Activated T-cell treated with anti-CD3 and anti-CD28 coated beads, Interleukin-2, amount 50 U/mL, for 24 hours (primary cell): ENCODE measurements around the gene GMDS.

Source experiments
- DNase-seq: peaks from one replicate; pipeline ENCODE4 v3.0.0-alpha.2; 2020
- H3K27ac Mint-ChIP-seq: 2 replicates; pipeline ENCODE4 v1.8.0; 2020; ENCODE audit warnings: mild to moderate bottlenecking, mixed read lengths
- H3K27me3 Mint-ChIP-seq: 2 replicates; pipeline ENCODE4 v1.8.0; 2020; ENCODE audit warnings: mixed read lengths
- H3K36me3 Mint-ChIP-seq: 2 replicates; pipeline ENCODE4 v1.8.0; 2020; ENCODE audit warnings: low read depth, mixed read lengths
- H3K4me1 Mint-ChIP-seq: 2 replicates; pipeline ENCODE4 v1.8.0; 2020; ENCODE audit warnings: low read depth, mixed read lengths
- H3K4me3 Mint-ChIP-seq: 2 replicates; pipeline ENCODE4 v1.8.0; 2020; ENCODE audit warnings: mild to moderate bottlenecking, moderate library complexity, mixed read lengths
- H3K9me3 Mint-ChIP-seq: 2 replicates; pipeline ENCODE4 v1.8.0; 2020; ENCODE audit warnings: mixed read lengths

The GMDS gene

GRCh38 chr6:2132916-2133315 lies 112.5 kb downstream of the GMDS start:
- Mint-ChIP-seq H3K36me3 (no peaks in the 10 kb centered on the region), H3K4me3 (no peak overlapping the region), H3K27ac (no peak overlapping the region), H3K9me3 (no peaks in the 10 kb centered on the region), H3K4me1 (peaks cover 38% of the 10 kb centered on the region), H3K27me3 (no peaks in the 10 kb centered on the region)
- DNase-seq = no peak

- no peaks in the 10 kb centered on the region for H3K9me3 Mint-ChIP-seq
- H3K27ac Mint-ChIP-seq = no peak overlapping the region
- peaks cover 43% of the 10 kb centered on the region for H3K4me1 Mint-ChIP-seq
- H3K36me3 Mint-ChIP-seq = no peaks in the 10 kb centered on the region
- DNase-seq = no peak
- no peaks in the 10 kb centered on the region for H3K27me3 Mint-ChIP-seq
- no peak overlapping the region for H3K4me3 Mint-ChIP-seq
Observed at GRCh38 chr6:2132416-2132815, 113.0 kb downstream of the GMDS start.

GRCh38 chr6:2129182-2129621 lies 116.2 kb downstream of the GMDS start:
- Mint-ChIP-seq H3K36me3 (peaks cover 7% of the 10 kb centered on the region), H3K9me3 (no peaks in the 10 kb centered on the region), H3K27me3 (no peaks in the 10 kb centered on the region), H3K27ac (peak overlapping the region; percentile 53), H3K4me1 (peaks cover 47% of the 10 kb centered on the region), H3K4me3 (no peak overlapping the region)
- no peak for DNase-seq

GRCh38 chr6:2127484-2127911 lies 117.9 kb downstream of the GMDS start:
- Mint-ChIP-seq H3K4me1 (peaks cover 44% of the 10 kb centered on the region), H3K27me3 (no peaks in the 10 kb centered on the region), H3K36me3 (peaks cover 12% of the 10 kb centered on the region), H3K4me3 (peak overlapping the region; percentile 29), H3K9me3 (no peaks in the 10 kb centered on the region), H3K27ac (peak overlapping the region; percentile 86)
- DNase-seq = peak; percentile 73

- peaks cover 40% of the 10 kb centered on the region for H3K4me1 Mint-ChIP-seq
- H3K9me3 Mint-ChIP-seq = no peaks in the 10 kb centered on the region
- H3K27me3 Mint-ChIP-seq = no peaks in the 10 kb centered on the region
- H3K27ac Mint-ChIP-seq = no peak overlapping the region
- H3K36me3 Mint-ChIP-seq = peaks cover 17% of the 10 kb centered on the region
- H3K4me3 Mint-ChIP-seq = no peak overlapping the region
- no peak for DNase-seq
Observed at GRCh38 chr6:2126351-2126750, 119.1 kb downstream of the GMDS start.

- Mint-ChIP-seq H3K27me3 (no peaks in the 10 kb centered on the region), H3K36me3 (peaks cover 25% of the 10 kb centered on the region), H3K27ac (no peak overlapping the region), H3K4me3 (no peak overlapping the region), H3K4me1 (peaks cover 38% of the 10 kb centered on the region), H3K9me3 (no peaks in the 10 kb centered on the region)
- no peak for DNase-seq
Observed at GRCh38 chr6:2125158-2125557, 120.2 kb downstream of the GMDS start.

GRCh38 chr6:2124260-2124709 lies 121.1 kb downstream of the GMDS start:
- Mint-ChIP-seq H3K4me1 (peaks cover 30% of the 10 kb centered on the region), H3K27me3 (no peaks in the 10 kb centered on the region), H3K9me3 (no peaks in the 10 kb centered on the region), H3K27ac (no peak overlapping the region), H3K36me3 (peaks cover 25% of the 10 kb centered on the region), H3K4me3 (no peak overlapping the region)
- no peak for DNase-seq

- Mint-ChIP-seq H3K27me3 (no peaks in the 10 kb centered on the region), H3K27ac (no peak overlapping the region), H3K9me3 (no peaks in the 10 kb centered on the region), H3K4me3 (no peak overlapping the region), H3K4me1 (no peaks in the 10 kb centered on the region), H3K36me3 (peaks cover 29% of the 10 kb centered on the region)
- DNase-seq = no peak
Observed at GRCh38 chr6:2120912-2121311, 124.5 kb downstream of the GMDS start.

- Mint-ChIP-seq H3K36me3 (peaks cover 37% of the 10 kb centered on the region), H3K27me3 (no peaks in the 10 kb centered on the region), H3K27ac (no peak overlapping the region), H3K4me3 (no peak overlapping the region), H3K9me3 (no peaks in the 10 kb centered on the region), H3K4me1 (no peaks in the 10 kb centered on the region)
- DNase-seq = no peak
Observed at GRCh38 chr6:2119275-2119674, 126.1 kb downstream of the GMDS start.

- Mint-ChIP-seq H3K9me3 (no peaks in the 10 kb centered on the region), H3K4me1 (peaks cover 2% of the 10 kb centered on the region), H3K36me3 (peaks cover 45% of the 10 kb centered on the region), H3K27ac (no peak overlapping the region), H3K4me3 (no peak overlapping the region), H3K27me3 (no peaks in the 10 kb centered on the region)
- no peak for DNase-seq
Observed at GRCh38 chr6:2118136-2118535, 127.3 kb downstream of the GMDS start.

- no peak overlapping the region for H3K27ac Mint-ChIP-seq
- no peak overlapping the region for H3K4me3 Mint-ChIP-seq
- H3K27me3 Mint-ChIP-seq = no peaks in the 10 kb centered on the region
- no peak for DNase-seq
- H3K4me1 Mint-ChIP-seq = peaks cover 9% of the 10 kb centered on the region
- peaks cover 48% of the 10 kb centered on the region for H3K36me3 Mint-ChIP-seq
- no peaks in the 10 kb centered on the region for H3K9me3 Mint-ChIP-seq
Observed at GRCh38 chr6:2117447-2117846, 128.0 kb downstream of the GMDS start.

GRCh38 chr6:2116496-2116895 lies 128.9 kb downstream of the GMDS start:
- no peaks in the 10 kb centered on the region for H3K27me3 Mint-ChIP-seq
- H3K9me3 Mint-ChIP-seq = peaks cover 3% of the 10 kb centered on the region
- DNase-seq = no peak
- peaks cover 47% of the 10 kb centered on the region for H3K36me3 Mint-ChIP-seq
- no peak overlapping the region for H3K4me3 Mint-ChIP-seq
- no peak overlapping the region for H3K27ac Mint-ChIP-seq
- peaks cover 16% of the 10 kb centered on the region for H3K4me1 Mint-ChIP-seq

- DNase-seq = no peak
- Mint-ChIP-seq H3K27ac (no peak overlapping the region), H3K27me3 (no peaks in the 10 kb centered on the region), H3K36me3 (peaks cover 46% of the 10 kb centered on the region), H3K4me1 (peaks cover 38% of the 10 kb centered on the region), H3K4me3 (no peak overlapping the region), H3K9me3 (peaks cover 5% of the 10 kb centered on the region)
Observed at GRCh38 chr6:2114100-2114499, 131.3 kb downstream of the GMDS start.

GRCh38 chr6:2111162-2111677 lies 134.2 kb downstream of the GMDS start:
- peaks cover 42% of the 10 kb centered on the region for H3K4me1 Mint-ChIP-seq
- peaks cover 5% of the 10 kb centered on the region for H3K9me3 Mint-ChIP-seq
- DNase-seq = no peak
- H3K4me3 Mint-ChIP-seq = peak overlapping the region; percentile 65
- H3K27me3 Mint-ChIP-seq = no peaks in the 10 kb centered on the region
- peaks cover 50% of the 10 kb centered on the region for H3K36me3 Mint-ChIP-seq
- H3K27ac Mint-ChIP-seq = peak overlapping the region; percentile 98

GRCh38 chr6:2110504-2110903 lies 134.9 kb downstream of the GMDS start:
- peak; percentile 59 for DNase-seq
- Mint-ChIP-seq H3K27me3 (no peaks in the 10 kb centered on the region), H3K4me3 (peak overlapping the region; percentile 65), H3K4me1 (peaks cover 42% of the 10 kb centered on the region), H3K36me3 (peaks cover 43% of the 10 kb centered on the region), H3K9me3 (peaks cover 5% of the 10 kb centered on the region), H3K27ac (peak overlapping the region; percentile 98)

- Mint-ChIP-seq H3K27ac (peak overlapping the region; percentile 98), H3K4me1 (peaks cover 42% of the 10 kb centered on the region), H3K4me3 (no peak overlapping the region), H3K9me3 (peaks cover 5% of the 10 kb centered on the region), H3K36me3 (peaks cover 36% of the 10 kb centered on the region), H3K27me3 (no peaks in the 10 kb centered on the region)
- DNase-seq = no peak
Observed at GRCh38 chr6:2109796-2110195, 135.6 kb downstream of the GMDS start.
